GM18951 (cell line): ENCODE results near the gene GC.

Experiments
- POLR2A ChIP-seq: IDR thresholded peaks from 4 replicates; pipeline ENCODE4 v1.6.1; 2011; ENCODE audit warnings: mild to moderate bottlenecking; ENCODE audit not compliant: insufficient read length, insufficient read depth; ENCODE audit errors: extremely low read depth
- in situ Hi-C: fragments of 300-500 bp; cut with MboI; formaldehyde crosslinking; loops from one replicate; pipeline ENCODE4 v1.12.0; 2022; ENCODE audit warnings: low sequenced_read_pairs, mixed read lengths, inconsistent platforms; ENCODE audit not compliant: unreplicated experiment

The GC gene

GRCh38 chr4:71732706-71733105 is 51.2 kb downstream of the GC start:
- in situ Hi-C loops = loop anchor here (25.0 kb wide), 1 partner anchor 555 kb away; no protein-coding TSS in a partner anchor
- TF ChIP-seq POLR2A = no peak

GRCh38 chr4:71732066-71732465 is 51.8 kb downstream of the GC start:
- in situ Hi-C loops = loop anchor here (25.0 kb wide), 1 partner anchor 555 kb away; no protein-coding TSS in a partner anchor
- no peak for TF ChIP-seq POLR2A

- in situ Hi-C loops = loop anchor here (25.0 kb wide), 1 partner anchor 557 kb away; no protein-coding TSS in a partner anchor
- no peak for TF ChIP-seq POLR2A
Measured at GRCh38 chr4:71729856-71730255, 54.0 kb downstream of the GC start.

- no peak for TF ChIP-seq POLR2A
- in situ Hi-C loops = loop anchor here (25.0 kb wide), 2 partner anchors 451 to 1101 kb away; no protein-coding TSS in a partner anchor
Measured at GRCh38 chr4:71713611-71714203, 70.2 kb downstream of the GC start.

- TF ChIP-seq POLR2A = no peak
- in situ Hi-C loops = loop anchor here (25.0 kb wide), 2 partner anchors 450 to 1100 kb away; no protein-coding TSS in a partner anchor
Measured at GRCh38 chr4:71711985-71712348, 71.9 kb downstream of the GC start.

GRCh38 chr4:71711044-71711984 is 72.6 kb downstream of the GC start:
- in situ Hi-C loops = loop anchor here (25.0 kb wide), 2 partner anchors 449 to 1099 kb away; no protein-coding TSS in a partner anchor
- no peak for TF ChIP-seq POLR2A

GRCh38 chr4:71709961-71710360 is 73.9 kb downstream of the GC start:
- no peak for TF ChIP-seq POLR2A
- in situ Hi-C loops = loop anchor here (25.0 kb wide), 2 partner anchors 448 to 1098 kb away; no protein-coding TSS in a partner anchor

GRCh38 chr4:71698141-71698540 is 85.7 kb downstream of the GC start:
- TF ChIP-seq POLR2A = no peak
- in situ Hi-C loops = no loop called here

GRCh38 chr4:71697031-71697430 is 86.8 kb downstream of the GC start:
- in situ Hi-C loops = no loop called here
- no peak for TF ChIP-seq POLR2A

- in situ Hi-C loops = no loop called here
- TF ChIP-seq POLR2A = no peak
Measured at GRCh38 chr4:71694961-71695360, 88.9 kb downstream of the GC start.

- TF ChIP-seq POLR2A = no peak
- in situ Hi-C loops = no loop called here
Measured at GRCh38 chr4:71692963-71693362, 90.9 kb downstream of the GC start.

GRCh38 chr4:71692198-71692597 is 91.7 kb downstream of the GC start:
- in situ Hi-C loops = no loop called here
- no peak for TF ChIP-seq POLR2A
